Natural killer cell (primary cell): ENCODE data around the gene PORCN. TPM values are rescaled to one million over a fixed set of nuclear protein-coding genes. Genes with fewer than 3 reads are reported as not detected.
"Not testable (repeated sequence)": the region's sequence is repeated elsewhere in the genome, so short reads cannot be mapped to it uniquely, and the experiment has no call there.

Source experiments
- ATAC-seq, 3 donors: fragments of 150-1000 bp in 2 of 3; fragments of 200-7000 bp in 1 of 3; cut with Tn5 transposase; 1 replicate in 1 of 3; 2 replicates in 2 of 3; pipeline ENCODE4 v1.10.0; 2021; ENCODE audit warnings: mild to moderate bottlenecking in 2 of 3, moderate library complexity in 2 of 3
- DNase-seq, 2 donors: peaks; one replicate each; pipeline versions ENCODE4 v3.0.0 to v3.0.0-alpha.2; 2013 to 2021; ENCODE audit warnings: mixed read lengths in 1 of 2
- H3K27ac ChIP-seq: one replicate; pipeline ENCODE4 v1.5.1; 2013; ENCODE audit warnings: mild to moderate bottlenecking, low read length
- H3K27me3 ChIP-seq: one replicate; pipeline ENCODE4 v1.6.1; 2013; ENCODE audit warnings: low read length; ENCODE audit not compliant: control insufficient read depth, insufficient read depth
- H3K36me3 ChIP-seq: one replicate; pipeline ENCODE4 v1.6.1; 2013; ENCODE audit warnings: low read length; ENCODE audit not compliant: control insufficient read depth, insufficient read depth
- H3K4me1 ChIP-seq: one replicate; pipeline ENCODE4 v1.6.1; 2013; ENCODE audit warnings: low read length; ENCODE audit not compliant: control insufficient read depth, insufficient read depth
- H3K4me3 ChIP-seq: one replicate; pipeline ENCODE4 v1.5.1; 2013; ENCODE audit warnings: low read length
- H3K9me3 ChIP-seq: one replicate; pipeline ENCODE4 v1.6.1; 2013; ENCODE audit warnings: low read length; ENCODE audit not compliant: control insufficient read depth, insufficient read depth
- H3K27ac Mint-ChIP-seq, 2 donors: one replicate each; pipeline ENCODE4 v1.8.0; 2022; ENCODE audit warnings: mild to moderate bottlenecking in 2 of 2, mixed read lengths in 2 of 2, moderate library complexity in 1 of 2
- H3K27me3 Mint-ChIP-seq, 2 donors: one replicate each; pipeline ENCODE4 v1.8.0; 2022; ENCODE audit warnings: low read depth in 2 of 2, mixed read lengths in 2 of 2
- H3K36me3 Mint-ChIP-seq: one replicate; pipeline ENCODE4 v1.8.0; 2022; ENCODE audit warnings: mixed read lengths
- H3K4me1 Mint-ChIP-seq, 2 donors: one replicate each; pipeline ENCODE4 v1.8.0; 2022; ENCODE audit warnings: mixed read lengths in 2 of 2
- H3K4me3 Mint-ChIP-seq: one replicate; pipeline ENCODE4 v1.8.0; 2022; ENCODE audit warnings: mild to moderate bottlenecking, moderate library complexity, mixed read lengths
- H3K9me3 Mint-ChIP-seq, 2 donors: one replicate each; pipeline ENCODE4 v1.8.0; 2022; ENCODE audit warnings: mixed read lengths in 2 of 2
- CTCF ChIP-seq: fragments of 200-600 bp; IDR thresholded peaks from one replicate; pipeline ENCODE4 v1.8.0; 2022; ENCODE audit warnings: antibody characterized with exemption
- WGBS: methylation state at CpG from one replicate; pipeline ENCODE4 v1.1.7; 2013; ENCODE audit warnings: missing lambda C conversion rate; ENCODE audit not compliant: insufficient coverage; 5-methylcytosine and 5-hydroxymethylcytosine counted together
- intact Hi-C: fragments of 100-400 bp; cut with micrococcal nuclease; formaldehyde crosslinking; loops from one replicate; pipeline ENCODE4 v1.14.2; 2022
- total RNA-seq, 4 donors: library from RNA; stranded (reverse); fragments of 120-200 nt in 1 of 4; gene quantifications; one replicate each; pipeline versions ENCODE4 v1.2.3 to v1.2.4, GENCODE V29; 2013 to 2022

Gene PORCN
- total RNA-seq, 3 donors from 2014 or later (not counting 1 experiment from before 2014, with no cell fraction given): 29.6 to 33.1 (median 31.1) TPM

GRCh38 chrX:48522291-48522690 is 13.5 kb downstream of the PORCN start:
- Mint-ChIP-seq H3K4me3 (peak overlapping the region; percentile 88), H3K27me3 (no peaks in the 10 kb centered on the region), H3K36me3 (no peaks in the 10 kb centered on the region), H3K4me1 (peaks cover 14 to 19% of the 10 kb centered on the region in 2 donors), H3K9me3 (no peaks in the 10 kb centered on the region), H3K27ac (peak overlapping the region; percentile 86 to 92)
- WGBS: 2% methylated on average over 10 of the region's 10 CpGs
- Histone ChIP-seq H3K27ac (peak overlapping the region; percentile 90), H3K4me3 (peak overlapping the region; percentile 66), H3K36me3 (peaks cover 11% of the 10 kb centered on the region), H3K4me1 (peaks cover 28% of the 10 kb centered on the region), H3K27me3 (no peaks in the 10 kb centered on the region), H3K9me3 (no peaks in the 10 kb centered on the region)
- DNase-seq: no peak
- ATAC-seq: no peak
- intact Hi-C loops: loop anchor here (5.0 kb wide), 1 partner anchor 45 kb away; the partner anchor contains the start of gene FTSJ1
- no peak for TF ChIP-seq CTCF

GRCh38 chrX:48523682-48524081 is 14.9 kb downstream of the PORCN start:
- Histone ChIP-seq H3K4me3 (no peak overlapping the region), H3K9me3 (no peaks in the 10 kb centered on the region), H3K27ac (no peak overlapping the region), H3K27me3 (no peaks in the 10 kb centered on the region), H3K4me1 (peaks cover 28% of the 10 kb centered on the region), H3K36me3 (peaks cover 20% of the 10 kb centered on the region)
- no peaks in the 10 kb centered on the region for H3K36me3 Mint-ChIP-seq
- DNase-seq (no peak), ATAC-seq (no peak)
- H3K27ac Mint-ChIP-seq: peak overlapping the region; percentile 53 to 63
- no peaks in the 10 kb centered on the region for H3K27me3 Mint-ChIP-seq
- H3K4me1 Mint-ChIP-seq: peaks cover 14 to 19% of the 10 kb centered on the region in 2 donors
- peak overlapping the region; percentile 72 for H3K4me3 Mint-ChIP-seq
- 78% methylated on average over 11 of the region's 12 CpGs for WGBS
- intact Hi-C loops: loop anchor here (5.0 kb wide), 1 partner anchor 46 kb away; the partner anchor contains the start of gene FTSJ1
- TF ChIP-seq CTCF: no peak
- no peaks in the 10 kb centered on the region for H3K9me3 Mint-ChIP-seq

GRCh38 chrX:48525853-48526252 is 17.1 kb downstream of the PORCN start:
- peaks cover 7 to 19% of the 10 kb centered on the region in 2 donors for H3K4me1 Mint-ChIP-seq
- H3K27me3 ChIP-seq, H3K4me3 ChIP-seq, H3K27ac ChIP-seq, DNase-seq, H3K27me3 Mint-ChIP-seq, H3K9me3 Mint-ChIP-seq, H3K4me3 Mint-ChIP-seq, H3K9me3 ChIP-seq, H3K36me3 Mint-ChIP-seq, H3K27ac Mint-ChIP-seq, ATAC-seq, intact Hi-C loops: not testable (repeated sequence)
- Histone ChIP-seq H3K4me1 (peaks cover 21% of the 10 kb centered on the region), H3K36me3 (peaks cover 21% of the 10 kb centered on the region)
- 96% methylated on average over 7 of the region's 8 CpGs for WGBS

- H3K4me1 Mint-ChIP-seq: peaks cover 10 to 55% of the 10 kb centered on the region in 2 donors
- intact Hi-C loops: no loop called here
- no peaks in the 10 kb centered on the region for H3K9me3 Mint-ChIP-seq
- Histone ChIP-seq H3K27ac (peak overlapping the region; percentile 86), H3K27me3 (no peaks in the 10 kb centered on the region), H3K36me3 (peaks cover 19% of the 10 kb centered on the region), H3K4me1 (peaks cover 13% of the 10 kb centered on the region), H3K9me3 (no peaks in the 10 kb centered on the region), H3K4me3 (no peak overlapping the region)
- TF ChIP-seq CTCF: no peak
- H3K36me3 Mint-ChIP-seq: no peaks in the 10 kb centered on the region
- peak in 1 of 3 donors; percentile 12 for ATAC-seq
- 100% methylated on average over 2 of the region's 3 CpGs for WGBS
- no peak overlapping the region for H3K4me3 Mint-ChIP-seq
- peak overlapping the region; percentile 83 to 99 for H3K27ac Mint-ChIP-seq
- H3K27me3 Mint-ChIP-seq: no peaks in the 10 kb centered on the region
- DNase-seq: no peak
Measured at GRCh38 chrX:48530736-48531135, 21.9 kb downstream of the PORCN start.
